ENCODE data around the gene ENAM. TPM values are rescaled to one million over a fixed set of nuclear protein-coding genes. Genes with fewer than 3 reads are reported as not detected.
"Not testable (repeated sequence)": the region's sequence is repeated elsewhere in the genome, so short reads cannot be mapped to it uniquely, and the experiment has no call there.

Gene ENAM
- total RNA-seq, 1 experiment from 2014 or later: 0.26 TPM

DNA sequence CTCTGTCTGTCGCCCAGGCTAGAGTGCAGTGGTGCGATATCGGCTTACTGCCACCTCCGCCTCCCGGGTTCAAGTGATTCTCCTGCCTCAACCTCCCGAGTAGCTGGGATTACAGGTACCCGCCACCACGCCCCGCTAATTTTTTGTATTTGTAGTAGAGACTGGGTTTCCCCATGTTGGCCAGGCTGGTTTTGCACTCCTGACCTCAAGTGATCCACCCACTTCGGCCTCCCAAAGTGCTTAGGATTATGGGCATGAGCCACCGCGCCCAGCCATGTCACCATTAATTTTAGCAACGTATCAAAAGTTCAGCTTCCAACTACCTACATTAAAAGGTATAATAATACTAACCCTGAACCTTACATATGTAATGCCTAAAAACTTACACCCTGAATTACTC, 58.8 kb downstream of the ENAM start:
- intact Hi-C loops (cut with micrococcal nuclease; ENCODE audit: unreplicated experiment): loop anchor here (5.0 kb wide), 1 partner anchor 85 kb away; no protein-coding TSS in a partner anchor
- Mint-ChIP-seq H3K36me3 (ENCODE audit: insufficient read depth, unreplicated experiment) (peaks cover 35% of the 10 kb centered on the region), H3K27me3 (ENCODE audit: unreplicated experiment) (no peaks in the 10 kb centered on the region), H3K9me3 (ENCODE audit: low read depth, unreplicated experiment) (no peaks in the 10 kb centered on the region), H3K4me3 (ENCODE audit: low read depth, unreplicated experiment) (peak overlapping the region; percentile 90), H3K27ac (ENCODE audit: unreplicated experiment) (peak overlapping the region; percentile 84), H3K4me1 (ENCODE audit: low read depth, unreplicated experiment) (peaks cover 13% of the 10 kb centered on the region)
- CTCF ChIA-PET: no interaction called here
- no TSS peak for BruUV-seq (replicated peaks)
- TF ChIP-seq, protein P1, sequence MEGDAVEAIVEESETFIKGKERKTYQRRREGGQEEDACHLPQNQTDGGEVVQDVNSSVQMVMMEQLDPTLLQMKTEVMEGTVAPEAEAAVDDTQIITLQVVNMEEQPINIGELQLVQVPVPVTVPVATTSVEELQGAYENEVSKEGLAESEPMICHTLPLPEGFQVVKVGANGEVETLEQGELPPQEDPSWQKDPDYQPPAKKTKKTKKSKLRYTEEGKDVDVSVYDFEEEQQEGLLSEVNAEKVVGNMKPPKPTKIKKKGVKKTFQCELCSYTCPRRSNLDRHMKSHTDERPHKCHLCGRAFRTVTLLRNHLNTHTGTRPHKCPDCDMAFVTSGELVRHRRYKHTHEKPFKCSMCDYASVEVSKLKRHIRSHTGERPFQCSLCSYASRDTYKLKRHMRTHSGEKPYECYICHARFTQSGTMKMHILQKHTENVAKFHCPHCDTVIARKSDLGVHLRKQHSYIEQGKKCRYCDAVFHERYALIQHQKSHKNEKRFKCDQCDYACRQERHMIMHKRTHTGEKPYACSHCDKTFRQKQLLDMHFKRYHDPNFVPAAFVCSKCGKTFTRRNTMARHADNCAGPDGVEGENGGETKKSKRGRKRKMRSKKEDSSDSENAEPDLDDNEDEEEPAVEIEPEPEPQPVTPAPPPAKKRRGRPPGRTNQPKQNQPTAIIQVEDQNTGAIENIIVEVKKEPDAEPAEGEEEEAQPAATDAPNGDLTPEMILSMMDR (IDR thresholded peaks at IDR 0.05; ENCODE audit: unreplicated experiment): no peak
- no peak for DNase-seq

DNA sequence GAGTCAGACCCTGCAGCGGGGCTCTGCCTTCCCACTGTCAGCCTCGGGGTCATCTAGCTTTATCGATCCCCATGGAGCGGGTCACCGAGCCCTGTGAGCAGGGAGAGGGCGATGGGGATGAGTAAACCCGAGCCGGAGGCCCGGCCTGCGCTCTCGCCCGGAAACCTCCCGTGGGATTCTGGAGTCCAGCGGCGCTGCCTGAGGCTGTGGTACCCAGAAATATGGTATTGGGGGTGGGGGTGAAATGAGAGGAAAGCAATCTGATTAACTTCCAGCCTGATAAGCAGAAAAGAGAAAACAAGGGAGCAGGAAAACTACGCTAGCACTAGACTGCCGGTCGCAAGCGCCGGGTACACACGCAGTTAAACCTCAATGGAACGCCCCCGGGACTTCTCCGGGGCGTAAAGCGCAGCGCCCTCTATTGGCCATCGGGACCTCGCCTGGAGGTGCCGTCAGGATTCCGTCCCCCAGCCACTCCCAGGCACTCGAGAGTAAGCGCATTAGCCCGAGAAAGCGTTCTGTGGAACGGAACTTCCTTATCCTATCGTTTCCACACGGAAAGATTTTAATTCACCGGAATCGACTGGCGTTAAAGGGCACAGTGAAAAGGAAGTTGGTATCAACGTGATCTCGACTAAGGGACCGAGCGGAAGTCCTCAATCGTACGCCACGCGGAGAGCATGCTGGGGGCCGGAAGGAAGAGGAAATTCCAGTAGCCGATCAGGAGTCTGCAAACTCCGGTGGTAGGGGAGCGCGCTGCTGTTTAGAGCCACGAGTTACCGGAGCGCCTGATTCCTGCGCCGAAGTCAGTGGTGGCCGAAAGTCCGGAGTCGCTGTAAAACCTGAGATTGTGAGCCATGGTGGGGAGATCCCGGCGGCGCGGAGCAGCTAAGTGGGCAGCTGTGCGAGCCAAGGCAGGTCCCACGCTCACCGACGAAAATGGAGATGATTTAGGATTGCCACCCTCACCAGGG, 59.6 kb downstream of the ENAM start, which contains the start of gene UTP3:
UTP3 (plus strand) TSS at position 712 of the 974 bp plus-strand sequence; CDS start at position 858, 146 bp downstream.
- peak; percentile 90 for DNase-seq
- intact Hi-C loops (cut with micrococcal nuclease; ENCODE audit: unreplicated experiment): loop anchor here (1.0 to 5.0 kb wide), 2 partner anchors 36 to 86 kb away; no protein-coding TSS in a partner anchor
- Mint-ChIP-seq H3K36me3 (ENCODE audit: insufficient read depth, unreplicated experiment) (peaks cover 35% of the 10 kb centered on the region), H3K27me3 (ENCODE audit: unreplicated experiment) (no peaks in the 10 kb centered on the region), H3K4me3 (ENCODE audit: low read depth, unreplicated experiment) (peak within 1 kb of the TSS; percentile 90), H3K27ac (ENCODE audit: unreplicated experiment) (peak within 1 kb of the TSS; percentile 84), H3K4me1 (ENCODE audit: low read depth, unreplicated experiment) (peaks cover 13% of the 10 kb centered on the region), H3K9me3 (ENCODE audit: low read depth, unreplicated experiment) (no peaks in the 10 kb centered on the region)
- no TSS peak for BruUV-seq (replicated peaks)
- TF ChIP-seq, protein P1 (IDR thresholded peaks at IDR 0.05; ENCODE audit: unreplicated experiment): peak; percentile 70
- CTCF ChIA-PET: interaction anchor here (0.6 kb wide), 1 partner anchor 253 kb away, joined by 3 read pairs; no protein-coding TSS in a partner anchor

DNA sequence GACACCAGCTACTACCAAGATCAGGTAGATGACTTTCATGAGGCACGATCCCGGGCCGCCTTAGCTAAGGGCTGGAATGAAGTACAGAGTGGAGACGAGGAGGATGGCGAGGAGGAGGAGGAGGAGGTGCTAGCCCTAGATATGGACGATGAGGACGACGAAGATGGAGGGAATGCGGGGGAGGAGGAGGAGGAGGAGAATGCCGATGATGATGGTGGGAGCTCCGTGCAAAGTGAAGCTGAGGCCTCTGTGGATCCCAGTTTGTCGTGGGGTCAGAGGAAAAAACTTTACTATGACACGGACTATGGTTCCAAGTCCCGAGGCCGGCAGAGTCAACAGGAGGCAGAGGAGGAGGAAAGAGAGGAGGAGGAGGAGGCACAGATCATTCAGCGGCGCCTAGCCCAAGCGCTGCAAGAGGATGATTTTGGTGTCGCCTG, 60.3 kb downstream of the ENAM start:
- peaks cover 35% of the 10 kb centered on the region for H3K36me3 Mint-ChIP-seq (ENCODE audit: insufficient read depth, unreplicated experiment)
- H3K27ac Mint-ChIP-seq (ENCODE audit: unreplicated experiment): peak overlapping the region; percentile 84
- TF ChIP-seq, protein P1 (IDR thresholded peaks at IDR 0.05; ENCODE audit: unreplicated experiment): no peak
- peak overlapping the region; percentile 90 for H3K4me3 Mint-ChIP-seq (ENCODE audit: low read depth, unreplicated experiment)
- no TSS peak for BruUV-seq (replicated peaks)
- CTCF ChIA-PET: interaction anchor here (0.6 kb wide), 1 partner anchor 252 kb away, joined by 3 read pairs; no protein-coding TSS in a partner anchor
- no peak for DNase-seq
- no peaks in the 10 kb centered on the region for H3K9me3 Mint-ChIP-seq (ENCODE audit: low read depth, unreplicated experiment)
- peaks cover 13% of the 10 kb centered on the region for H3K4me1 Mint-ChIP-seq (ENCODE audit: low read depth, unreplicated experiment)
- intact Hi-C loops (cut with micrococcal nuclease; ENCODE audit: unreplicated experiment): loop anchor here (1.0 to 5.0 kb wide), 2 partner anchors 37 to 87 kb away; no protein-coding TSS in a partner anchor
- no peaks in the 10 kb centered on the region for H3K27me3 Mint-ChIP-seq (ENCODE audit: unreplicated experiment)

DNA sequence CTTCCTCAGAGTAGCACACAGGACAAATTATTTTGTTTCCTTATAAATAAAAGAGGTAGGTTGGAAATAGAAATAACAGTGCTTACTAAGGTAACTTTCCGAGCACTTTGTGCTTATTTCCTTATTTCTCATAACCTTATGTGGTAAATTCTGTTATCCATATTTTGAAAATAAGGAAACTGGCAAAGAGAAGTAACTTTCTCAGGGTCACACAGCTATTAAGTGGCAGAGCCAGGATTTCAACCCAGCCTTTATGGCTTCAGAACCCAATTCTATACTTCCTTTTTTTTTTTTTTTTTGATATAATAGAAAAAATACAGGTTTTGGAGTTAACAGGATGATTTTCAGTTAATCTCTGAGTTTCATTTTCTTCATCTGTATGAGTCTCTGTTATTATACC, 63.1 kb downstream of the ENAM start:
- H3K4me1 Mint-ChIP-seq (ENCODE audit: low read depth, unreplicated experiment): peaks cover 13% of the 10 kb centered on the region
- peaks cover 40% of the 10 kb centered on the region for H3K36me3 Mint-ChIP-seq (ENCODE audit: insufficient read depth, unreplicated experiment)
- intact Hi-C loops (cut with micrococcal nuclease; ENCODE audit: unreplicated experiment): no loop called here
- no peaks in the 10 kb centered on the region for H3K27me3 Mint-ChIP-seq (ENCODE audit: unreplicated experiment)
- TF ChIP-seq, protein P1 (IDR thresholded peaks at IDR 0.05; ENCODE audit: unreplicated experiment): no peak
- no peak overlapping the region for H3K4me3 Mint-ChIP-seq (ENCODE audit: low read depth, unreplicated experiment)
- no peaks in the 10 kb centered on the region for H3K9me3 Mint-ChIP-seq (ENCODE audit: low read depth, unreplicated experiment)
- no peak overlapping the region for H3K27ac Mint-ChIP-seq (ENCODE audit: unreplicated experiment)
- CTCF ChIA-PET: no interaction called here
- BruUV-seq (replicated peaks): no TSS peak
- no peak for DNase-seq

DNA sequence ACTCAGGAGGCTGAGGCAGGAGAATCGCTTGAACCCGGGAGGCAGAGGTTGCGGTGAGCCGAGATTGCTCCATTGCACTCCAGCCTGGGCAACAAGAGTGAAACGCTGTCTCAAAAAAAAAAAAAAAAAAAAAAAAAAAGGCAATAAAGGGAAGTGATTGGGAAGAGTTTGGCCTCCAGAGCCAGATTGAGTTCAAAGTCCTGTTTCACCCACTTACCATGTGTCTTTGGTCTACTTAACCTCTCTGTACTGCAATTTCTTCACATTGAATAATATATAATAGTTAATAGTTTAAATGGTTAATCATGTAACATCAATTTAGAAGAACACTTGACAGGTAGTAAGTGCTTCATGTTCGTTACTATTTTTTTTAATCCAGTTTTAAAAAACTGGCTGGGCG, 66.1 kb downstream of the ENAM start:
- H3K4me3 Mint-ChIP-seq (ENCODE audit: low read depth, unreplicated experiment); H3K27me3 Mint-ChIP-seq (ENCODE audit: unreplicated experiment); H3K27ac Mint-ChIP-seq (ENCODE audit: unreplicated experiment); intact Hi-C loops (cut with micrococcal nuclease; ENCODE audit: unreplicated experiment); DNase-seq; H3K4me1 Mint-ChIP-seq (ENCODE audit: low read depth, unreplicated experiment); BruUV-seq (replicated peaks); CTCF ChIA-PET; H3K9me3 Mint-ChIP-seq (ENCODE audit: low read depth, unreplicated experiment): not testable (repeated sequence)
- H3K36me3 Mint-ChIP-seq (ENCODE audit: insufficient read depth, unreplicated experiment): peaks cover 18% of the 10 kb centered on the region

Data from Calu3 (cell line).